H1 (cell line): ENCODE measurements around the gene CCNI2. TPM values are rescaled to one million over a fixed set of nuclear protein-coding genes. Genes with fewer than 3 reads are reported as not detected.

Source experiments
- CTCF ChIA-PET: fragments of 300-600 bp; sonication (Branson Sonifier 250); formaldehyde crosslinking; loops from one replicate; lab custom pipeline; 2021; ENCODE audit not compliant: partially characterized antibody; lab: Charles Lee
- POLR2A ChIA-PET: fragments of 300-600 bp; sonication (Branson Sonifier 250); formaldehyde crosslinking; loops from one replicate; lab custom pipeline; 2021; ENCODE audit warnings: inconsistent platforms; ENCODE audit not compliant: partially characterized antibody; lab: Charles Lee
- DNase-seq, 2 experiments: peaks; one replicate each; pipeline versions ENCODE4 v3.0.0 to v3.0.0-alpha.2; 2010 to 2022; ENCODE audit warnings: low spot score in 2 of 2, low read depth in 1 of 2, mixed read lengths in 1 of 2
- FAIRE-seq: peaks from 2 replicates; lab custom pipeline; 2011; peaks lifted over from hg19 to GRCh38; lab: Jason Lieb, UNC
- H2AFZ ChIP-seq: 2 replicates; pipeline ENCODE4 v1.8.1; 2012; ENCODE audit warnings: low read length, inconsistent platforms
- H2AK5ac ChIP-seq: 2 replicates; pipeline ENCODE4 v1.6.1; 2013; ENCODE audit warnings: low read depth, low read length
- H2BK120ac ChIP-seq: replicated peaks from 2 replicates; pipeline ENCODE3; 2013; ENCODE audit warnings: low read depth, low read length, inconsistent platforms
- H2BK12ac ChIP-seq: 2 replicates; pipeline ENCODE4 v1.6.1; 2013; ENCODE audit warnings: low read depth, low read length
- H2BK15ac ChIP-seq: 2 replicates; pipeline ENCODE4 v1.6.1; 2013; ENCODE audit warnings: low read length
- H2BK20ac ChIP-seq: 2 replicates; pipeline ENCODE4 v1.6.1; 2013; ENCODE audit warnings: low read length
- H2BK5ac ChIP-seq: 2 replicates; pipeline ENCODE4 v1.6.1; 2013; ENCODE audit warnings: low read depth, low read length
- H3K14ac ChIP-seq: 2 replicates; pipeline ENCODE4 v1.6.1; 2013; ENCODE audit warnings: inconsistent platforms; ENCODE audit not compliant: insufficient read length
- H3K18ac ChIP-seq: 2 replicates; pipeline ENCODE4 v1.6.1; 2013; ENCODE audit warnings: low read length; ENCODE audit errors: extremely low read depth
- H3K23ac ChIP-seq: 2 replicates; pipeline ENCODE4 v1.6.1; 2013; ENCODE audit warnings: inconsistent platforms; ENCODE audit not compliant: insufficient read length
- H3K23me2 ChIP-seq: 2 replicates; pipeline ENCODE4 v1.6.1; 2013; ENCODE audit warnings: low read depth, low read length
- H3K27ac ChIP-seq: 2 replicates; pipeline ENCODE4 v1.6.1; 2011; ENCODE audit warnings: low read depth, low read length, inconsistent platforms
- H3K27me3 ChIP-seq, 4 experiments: replicated peaks in 1 of 4; 1 replicate in 1 of 4; 2 replicates in 3 of 4; pipeline versions ENCODE4 v1.6.1 to v1.8.1; 2011 to 2013; ENCODE audit warnings: low read length in 3 of 4, mild to moderate bottlenecking in 3 of 4, inconsistent platforms in 2 of 4, mixed read lengths in 2 of 4, moderate library complexity in 1 of 4; ENCODE audit not compliant: control insufficient read depth in 3 of 4, insufficient read depth in 3 of 4; ENCODE audit errors: extremely low read depth in 1 of 4
- H3K36me3 ChIP-seq, 4 experiments: 2 replicates each; pipeline versions ENCODE4 v1.6.1 to v1.8.1; 2011 to 2013; ENCODE audit warnings: mild to moderate bottlenecking in 4 of 4, low read length in 3 of 4, moderate library complexity in 2 of 4, control low read depth in 1 of 4, inconsistent platforms in 1 of 4; ENCODE audit not compliant: insufficient read depth in 4 of 4, control insufficient read depth in 2 of 4
- H3K4ac ChIP-seq: replicated peaks from 2 replicates; pipeline ENCODE3; 2013; ENCODE audit warnings: low read length, low read depth, mixed read lengths, inconsistent platforms; ENCODE audit not compliant: insufficient read length
- H3K4me1 ChIP-seq, 4 experiments: replicated peaks in 1 of 4; 1 replicate in 1 of 4; 2 replicates in 3 of 4; pipeline versions ENCODE4 v1.6.1 to v1.8.1; 2011 to 2013; ENCODE audit warnings: low read length in 3 of 4, inconsistent platforms in 2 of 4, mixed read lengths in 1 of 4; ENCODE audit not compliant: insufficient read depth in 4 of 4, control insufficient read depth in 3 of 4
- H3K4me2 ChIP-seq, 2 experiments: 2 replicates each; pipeline versions ENCODE4 v1.6.1 to v1.8.1; 2011 to 2013; ENCODE audit warnings: low read depth in 2 of 2, low read length in 2 of 2, control low read depth in 1 of 2, inconsistent platforms in 1 of 2, mild to moderate bottlenecking in 1 of 2; ENCODE audit not compliant: insufficient read depth in 1 of 2
- H3K4me3 ChIP-seq, 4 experiments: fragments of 200-600, 300-600 bp in 1 of 4; sonication (generic), shearing (Covaris generic), sonication (Bioruptor Twin) in 1 of 4; 2 replicates each; pipeline versions ENCODE4 v1.5.1 to v1.8.1; 2011 to 2016; ENCODE audit warnings: low read length in 4 of 4, low read depth in 3 of 4, control low read depth in 2 of 4, inconsistent platforms in 2 of 4, mild to moderate bottlenecking in 2 of 4, mixed read lengths in 1 of 4, moderate library complexity in 1 of 4; ENCODE audit not compliant: insufficient read depth in 2 of 4; ENCODE audit errors: extremely low read depth in 1 of 4
- H3K56ac ChIP-seq: replicated peaks from 2 replicates; pipeline ENCODE3; 2013; ENCODE audit warnings: low read depth, mild to moderate bottlenecking, mixed read lengths, low read length, inconsistent platforms; ENCODE audit not compliant: insufficient read length
- H3K79me1 ChIP-seq: 2 replicates; pipeline ENCODE4 v1.6.1; 2013; ENCODE audit warnings: low read depth, low read length, control low read depth
- H3K79me2 ChIP-seq, 2 experiments: 2 replicates each; pipeline versions ENCODE4 v1.6.1 to v1.8.1; 2012 to 2013; ENCODE audit warnings: low read length in 2 of 2, mild to moderate bottlenecking in 2 of 2, inconsistent platforms in 1 of 2; ENCODE audit not compliant: insufficient read depth in 2 of 2, control insufficient read depth in 1 of 2
- H3K9ac ChIP-seq, 4 experiments: replicated peaks in 1 of 4; 1 replicate in 1 of 4; 2 replicates in 3 of 4; pipeline versions ENCODE4 v1.6.1 to v1.8.1; 2011 to 2013; ENCODE audit warnings: low read depth in 3 of 4, low read length in 3 of 4, control low read depth in 2 of 4, mild to moderate bottlenecking in 2 of 4, moderate library complexity in 2 of 4, inconsistent platforms in 1 of 4; ENCODE audit errors: extremely low read depth in 1 of 4
- H3K9me3 ChIP-seq, 2 experiments: 2 replicates each; pipeline versions ENCODE4 v1.6.1 to v1.8.1; 2012 to 2013; ENCODE audit warnings: mild to moderate bottlenecking in 2 of 2, moderate library complexity in 2 of 2, control low read depth in 1 of 2, inconsistent platforms in 1 of 2, low read depth in 1 of 2, low read length in 1 of 2, mixed read lengths in 1 of 2; ENCODE audit not compliant: insufficient read depth in 2 of 2
- H4K20me1 ChIP-seq, 2 experiments: replicated peaks in 1 of 2; 2 replicates each; pipeline versions ENCODE3 to v1.8.1; 2011 to 2013; ENCODE audit warnings: inconsistent platforms in 2 of 2, low read length in 2 of 2, mild to moderate bottlenecking in 1 of 2; ENCODE audit not compliant: insufficient read depth in 2 of 2, control insufficient read depth in 1 of 2
- H4K5ac ChIP-seq: 2 replicates; pipeline ENCODE4 v1.6.1; 2013; ENCODE audit warnings: low read length, low read depth, mixed read lengths, inconsistent platforms; ENCODE audit not compliant: insufficient read length
- H4K8ac ChIP-seq: 2 replicates; pipeline ENCODE4 v1.8.0; 2013; ENCODE audit warnings: mild to moderate bottlenecking, moderate library complexity, low read length, inconsistent platforms; ENCODE audit not compliant: insufficient read depth; ENCODE audit errors: extremely low read depth
- H4K91ac ChIP-seq: replicated peaks from 2 replicates; pipeline ENCODE3; 2013; ENCODE audit warnings: low read length, mixed read lengths, inconsistent platforms; ENCODE audit not compliant: insufficient read length
- CBX5 ChIP-seq: fragments of 300-800, 300-1000 bp; sonication (generic); IDR thresholded peaks from 2 replicates; pipeline ENCODE4 v1.7.1; 2016; ENCODE audit warnings: antibody characterized with exemption, low read length, low read depth
- JUND ChIP-seq: IDR thresholded peaks from 2 replicates; pipeline ENCODE4 v1.6.1; 2011; ENCODE audit warnings: mild to moderate bottlenecking, improper control_type of control experiment, low read length
- KDM1A ChIP-seq: fragments of 200-600, 300-600 bp; sonication (generic); IDR thresholded peaks from 2 replicates; pipeline ENCODE4 v1.7.1; 2016; ENCODE audit warnings: mild to moderate bottlenecking, low read length, borderline replicate concordance
- NRF1 ChIP-seq: IDR thresholded peaks from 2 replicates; pipeline ENCODE4 v1.6.1; 2011; ENCODE audit warnings: mild to moderate bottlenecking, low read depth, low read length, improper control_type of control experiment
- POU5F1 ChIP-seq: IDR thresholded peaks from 2 replicates; pipeline ENCODE4 v1.6.1; 2011; ENCODE audit warnings: low read depth, mild to moderate bottlenecking, low read length, moderate library complexity
- RFX5 ChIP-seq: IDR thresholded peaks from 2 replicates; pipeline ENCODE4 v1.6.1; 2011; ENCODE audit warnings: low read depth, low read length, improper control_type of control experiment, borderline replicate concordance
- RNF2 ChIP-seq: fragments of 200-900, 300-1000 bp; sonication (generic); IDR thresholded peaks from 2 replicates; pipeline ENCODE4 v1.7.1; 2016; ENCODE audit warnings: borderline replicate concordance, low read depth, mild to moderate bottlenecking, antibody characterized with exemption, low read length; ENCODE audit not compliant: poor library complexity, severe bottlenecking; ENCODE audit errors: missing control alignments
- SP4 ChIP-seq: IDR thresholded peaks from 2 replicates; pipeline ENCODE4 v1.6.1; 2012; ENCODE audit warnings: low read length, inconsistent platforms
- SUZ12 ChIP-seq: fragments of 200-600 bp; sonication (generic); IDR thresholded peaks from 2 replicates; pipeline ENCODE4 v1.6.1; 2012; ENCODE audit warnings: mild to moderate bottlenecking, inconsistent platforms, low read length, moderate library complexity, mixed read lengths
- ZNF274 ChIP-seq: IDR thresholded peaks from 2 replicates; pipeline ENCODE4 v1.7.0; 2012; ENCODE audit warnings: low read length, borderline replicate concordance; ENCODE audit errors: extremely low read depth
- WGBS, 2 experiments: shearing (Covaris generic) in 1 of 2; methylation state at CpG; one replicate each; pipeline versions ENCODE4 v1.1.6 to v1.1.7; 2013 to 2015; ENCODE audit warnings: low lambda C conversion rate in 2 of 2, mixed read lengths in 2 of 2, inconsistent platforms in 1 of 2, low coverage in 1 of 2, missing lambda C conversion rate in 1 of 2; ENCODE audit not compliant: insufficient replicate concordance in 2 of 2, insufficient coverage in 1 of 2, insufficient read length in 1 of 2; ENCODE audit errors: extremely low coverage in 1 of 2, missing lambda C conversion rate in 1 of 2; 5-methylcytosine and 5-hydroxymethylcytosine counted together
- polyA plus RNA-seq, 7 experiments: library from polyadenylated mRNA; depleted of rRNA in 3 of 7; stranded (reverse) in 5 of 7; unstranded in 2 of 7; fragments of >200 nt in 5 of 7; fragments of 200-250 nt in 2 of 7; gene quantifications; 1 replicate in 5 of 7; 2 replicates in 1 of 7; 4 replicates in 1 of 7; pipeline versions ENCODE4 v1.2.1 to v1.2.3, GENCODE V29; 2011 to 2013; ENCODE audit warnings: missing spikeins in 2 of 7, mixed read lengths in 2 of 7
- total RNA-seq: library from RNA; stranded (reverse); fragmentation: NEBNext Ultra II Directional; extraction: Animal tissue kit (Norgen Biotek cat#: 25700); gene quantifications from 2 replicates; pipeline ENCODE4 v1.2.1, GENCODE V29; 2021
- TF ChIP-seq, protein P1 (sequence below): IDR thresholded peaks from 2 replicates; pipeline ENCODE4 v1.6.1; 2012; ENCODE audit warnings: low read length, inconsistent platforms

Gene CCNI2
- total and polyA plus RNA-seq, 2 of the 8 experiments (the other 6 are each of a cell fraction or from before 2014, with no cell fraction given), result 1.3 to 1.4 TPM

DNA sequence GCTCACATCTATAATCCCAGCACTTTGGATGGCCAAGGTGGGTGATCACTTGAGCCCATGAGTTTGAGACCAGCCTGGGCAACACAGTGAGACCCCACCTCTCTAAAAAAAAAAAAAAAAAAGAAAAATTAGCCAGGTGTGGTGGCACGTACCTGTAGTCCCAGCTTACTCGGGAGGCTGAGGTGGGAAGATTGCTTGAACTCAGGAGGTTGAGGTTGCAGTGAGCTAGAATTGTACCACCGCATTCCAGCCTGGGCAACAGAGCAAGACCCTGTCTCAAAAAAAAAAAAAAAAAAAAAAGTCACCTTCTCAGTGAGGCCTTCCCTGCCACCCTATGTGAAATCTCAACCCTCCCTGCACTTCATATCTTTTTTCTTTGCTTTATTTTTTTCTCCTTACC lies 43.8 kb downstream of the CCNI2 start:
- ChIA-PET POLR2A (interaction anchor here (0.7 kb wide), 1 partner anchor 540 kb away, joined by 3 read pairs; no protein-coding TSS in a partner anchor), CTCF (interaction anchor here (0.5 to 2.0 kb wide), 7 partner anchors 13 to 728 kb away, joined by 3 to 6 read pairs (median 4); no protein-coding TSS in a partner anchor)
- Histone ChIP-seq H3K36me3 (no peaks in the 10 kb centered on the region), H3K4me2 (no peak overlapping the region), H2AK5ac (no peak overlapping the region), H4K20me1 (no peaks in the 10 kb centered on the region), H3K27me3 (no peaks in the 10 kb centered on the region), H3K4ac (no peak overlapping the region), H2BK15ac (no peak overlapping the region), H3K18ac (no peak overlapping the region), H3K56ac (no peak overlapping the region), H2BK20ac (no peak overlapping the region), H3K79me1 (no peaks in the 10 kb centered on the region), H2BK5ac (no peak overlapping the region), H2BK12ac (no peak overlapping the region), H3K14ac (no peak overlapping the region), H3K4me3 (no peak overlapping the region), H2AFZ (no peak overlapping the region), H3K4me1 (no peaks in the 10 kb centered on the region; a peak in 1 of 7 replicates), H2BK120ac (no peak overlapping the region), H3K23ac (no peak overlapping the region), H3K27ac (no peak overlapping the region), H3K79me2 (no peaks in the 10 kb centered on the region), H4K5ac (no peak overlapping the region), H3K9ac (no peak overlapping the region), H4K91ac (no peak overlapping the region), H4K8ac (no peak overlapping the region), H3K23me2 (no peaks in the 10 kb centered on the region), H3K9me3 (no peaks in the 10 kb centered on the region)
- TF ChIP-seq CBX5 (no peak), RFX5 (no peak), SP4 (no peak), RNF2 (no peak), JUND (no peak), POU5F1 (no peak), ZNF274 (no peak), SUZ12 (no peak), KDM1A (no peak), NRF1 (no peak)
- TF ChIP-seq, protein P1, sequence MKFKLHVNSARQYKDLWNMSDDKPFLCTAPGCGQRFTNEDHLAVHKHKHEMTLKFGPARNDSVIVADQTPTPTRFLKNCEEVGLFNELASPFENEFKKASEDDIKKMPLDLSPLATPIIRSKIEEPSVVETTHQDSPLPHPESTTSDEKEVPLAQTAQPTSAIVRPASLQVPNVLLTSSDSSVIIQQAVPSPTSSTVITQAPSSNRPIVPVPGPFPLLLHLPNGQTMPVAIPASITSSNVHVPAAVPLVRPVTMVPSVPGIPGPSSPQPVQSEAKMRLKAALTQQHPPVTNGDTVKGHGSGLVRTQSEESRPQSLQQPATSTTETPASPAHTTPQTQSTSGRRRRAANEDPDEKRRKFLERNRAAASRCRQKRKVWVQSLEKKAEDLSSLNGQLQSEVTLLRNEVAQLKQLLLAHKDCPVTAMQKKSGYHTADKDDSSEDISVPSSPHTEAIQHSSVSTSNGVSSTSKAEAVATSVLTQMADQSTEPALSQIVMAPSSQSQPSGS, result no peak
- DNase-seq (no peak), FAIRE-seq (no peak)
- WGBS, 2 experiments, result no CpG with 5 or more reads among the region's 3 CpGs
